ENCODE data around the gene TUBGCP5. TPM values are rescaled to one million over a fixed set of nuclear protein-coding genes. Genes with fewer than 3 reads are reported as not detected.

Gene TUBGCP5
- total RNA-seq, 1 experiment from 2014 or later = 18.8 TPM

- TF ChIP-seq ZNF281 (CRISPR knock-in tag; IDR thresholded peaks at IDR 0.05) (no peak), KAT7 (CRISPR knock-in tag; IDR thresholded peaks at IDR 0.05; ENCODE audit: borderline replicate concordance) (no peak), ATF1 (CRISPR knock-in tag; IDR thresholded peaks at IDR 0.05) (no peak), ERG (CRISPR knock-in tag; IDR thresholded peaks at IDR 0.05) (no peak)
Observed at GRCh38 chr15:22951031-22951380, 88.4 kb downstream of the TUBGCP5 start (continued).

GRCh38 chr15:22950256-22950990, 88.9 kb downstream of the TUBGCP5 start:
- no peaks in the 10 kb centered on the region for H3K36me3 Mint-ChIP-seq
- DNase-seq (ENCODE audit: low spot score) = no peak
- no peak overlapping the region for H3K4me3 Mint-ChIP-seq
- CTCF ChIA-PET = no interaction called here
- POLR2A ChIA-PET = interaction anchor here (0.6 kb wide), 1 partner anchor 23 kb away, joined by 4 read pairs; no protein-coding TSS in a partner anchor
- no peaks in the 10 kb centered on the region for H3K9me3 Mint-ChIP-seq
- no peak for ATAC-seq
- peaks cover 47% of the 10 kb centered on the region for H3K4me1 Mint-ChIP-seq
- TF ChIP-seq ZNF121 (CRISPR knock-in tag; IDR thresholded peaks at IDR 0.05) (no peak), TP53 (CRISPR knock-in tag; IDR thresholded peaks at IDR 0.05) (no peak), TEAD4 (CRISPR knock-in tag; IDR thresholded peaks at IDR 0.05) (no peak), CREB1 (CRISPR knock-in tag; IDR thresholded peaks at IDR 0.05) (no peak), RELA (CRISPR knock-in tag; IDR thresholded peaks at IDR 0.05; ENCODE audit: borderline replicate concordance) (no peak), IRF1 (CRISPR knock-in tag; IDR thresholded peaks at IDR 0.05) (no peak)
- no peak overlapping the region; the same call in none of the 2 replicates for H3K27ac Mint-ChIP-seq
- peaks cover 51% of the 10 kb centered on the region for H3K27me3 Mint-ChIP-seq (ENCODE audit: low read depth)

Other genes starting within 250 kb of the TUBGCP5 start
- gene NIPA2, start 200.9 kb downstream of the TUBGCP5 start, total RNA-seq (2021) = 68.9 to 79.5 TPM (median 69.4 TPM) in 3 replicates
- 79.2 to 85.7 TPM (median 80.0 TPM) in 3 replicates for gene CYFIP1, start 59.2 kb downstream of the TUBGCP5 start, total RNA-seq (2021)
- gene GOLGA6L1, start 97.3 kb upstream of the TUBGCP5 start, total RNA-seq (2021) = not detected in 3 replicates

Data from WTC11 (cell line).